Measurements from ENCODE around the gene JAM3. TPM values are rescaled to one million over a fixed set of nuclear protein-coding genes. Genes with fewer than 3 reads are reported as not detected.

JAM3 gene
- total and polyA plus RNA-seq, 2 of the 8 experiments (the other 6 are each of a cell fraction or from before 2014, with no cell fraction given): 19.6 to 42.8 TPM

GRCh38 chr11:134124660-134125451, 56.0 kb downstream of the JAM3 start:
- Histone ChIP-seq H3K14ac (ENCODE audit: insufficient read length) (no peak overlapping the region), H3K23me2 (ENCODE audit: low read depth, low read length) (no peaks in the 10 kb centered on the region; the same call in 1 of the 2 replicates), H2BK120ac (replicated peaks; ENCODE audit: low read depth, low read length) (no peak overlapping the region), H3K4me3 (ENCODE audit: extremely low read depth in 1 of 4, insufficient read depth in 2 of 4, low read depth in 3 of 4, low read length in 4 of 4) (peak overlapping the region; percentile 29 to 54 (median 32); a peak in 7 of 8 replicates), H2BK5ac (ENCODE audit: low read depth, low read length) (no peak overlapping the region), H3K27me3 (replicated peaks in 1 of 4; ENCODE audit: control insufficient read depth in 3 of 4, extremely low read depth in 1 of 4, insufficient read depth in 3 of 4, low read length in 3 of 4) (peaks cover 0 to 10% (median 5%) of the 10 kb centered on the region in 4 experiments; a peak in 3 of 7 replicates), H4K8ac (ENCODE audit: extremely low read depth, insufficient read depth, low read length) (no peak overlapping the region), H4K5ac (ENCODE audit: insufficient read length, low read depth, low read length) (no peak overlapping the region), H3K36me3 (ENCODE audit: control insufficient read depth in 2 of 4, insufficient read depth in 4 of 4, low read length in 3 of 4) (no peaks in the 10 kb centered on the region; a peak in 1 of 8 replicates), H2BK12ac (ENCODE audit: low read depth, low read length) (no peak overlapping the region), H3K23ac (ENCODE audit: insufficient read length) (no peak overlapping the region), H2BK20ac (ENCODE audit: low read length) (no peak overlapping the region), H3K4me2 (ENCODE audit: insufficient read depth in 1 of 2, low read depth in 2 of 2, low read length in 2 of 2) (peak overlapping the region; percentile 68 to 72), H3K9ac (replicated peaks in 1 of 4; ENCODE audit: extremely low read depth in 1 of 4, low read depth in 3 of 4, low read length in 3 of 4) (no peak overlapping the region), H3K18ac (ENCODE audit: extremely low read depth, low read length) (no peak overlapping the region), H4K91ac (replicated peaks; ENCODE audit: insufficient read length, low read length) (no peak overlapping the region), H3K4me1 (replicated peaks in 1 of 4; ENCODE audit: control insufficient read depth in 3 of 4, insufficient read depth in 4 of 4, low read length in 3 of 4) (peaks cover 0 to 16% (median 12%) of the 10 kb centered on the region in 4 experiments; a peak in 5 of 7 replicates), H3K9me3 (ENCODE audit: insufficient read depth in 2 of 2, low read depth in 1 of 2, low read length in 1 of 2) (no peaks in the 10 kb centered on the region; a peak in 1 of 4 replicates), H2BK15ac (ENCODE audit: low read length) (no peak overlapping the region), H2AFZ (ENCODE audit: low read length) (no peak overlapping the region), H3K56ac (replicated peaks; ENCODE audit: insufficient read length, low read depth, low read length) (no peak overlapping the region), H3K27ac (ENCODE audit: low read depth, low read length) (no peak overlapping the region), H3K79me1 (ENCODE audit: low read depth, low read length) (no peaks in the 10 kb centered on the region; the same call in 1 of the 2 replicates), H4K20me1 (replicated peaks in 1 of 2; ENCODE audit: control insufficient read depth in 1 of 2, insufficient read depth in 2 of 2, low read length in 2 of 2) (peaks cover 2 to 7% of the 10 kb centered on the region in 2 experiments), H2AK5ac (ENCODE audit: low read depth, low read length) (no peak overlapping the region), H3K79me2 (ENCODE audit: control insufficient read depth in 1 of 2, insufficient read depth in 2 of 2, low read length in 2 of 2) (no peaks in the 10 kb centered on the region; a peak in 1 of 4 replicates), H3K4ac (replicated peaks; ENCODE audit: insufficient read length, low read depth, low read length) (no peak overlapping the region)
- DNase-seq (ENCODE audit: low read depth in 1 of 2, low spot score in 2 of 2): peak in 1 of 2 experiments; percentile 73
- no peak for FAIRE-seq
- POLR2A ChIA-PET (ENCODE audit: partially characterized antibody): no interaction called here
- CTCF ChIA-PET (ENCODE audit: partially characterized antibody): interaction anchor here (0.9 to 2.0 kb wide), 5 partner anchors 11 to 79 kb away, joined by 3 to 10 read pairs (median 3); no protein-coding TSS in a partner anchor
- 14% methylated on average over 54 of the region's 54 CpGs; no CpG with 5 or more reads in 1 of the 2 experiments for WGBS, 2 experiments (ENCODE audit: extremely low coverage in 1 of 2, insufficient coverage in 1 of 2, insufficient read length in 1 of 2, insufficient replicate concordance in 2 of 2, low coverage in 1 of 2, low lambda C conversion rate in 2 of 2, missing lambda C conversion rate in 1 of 2)
- TF ChIP-seq SIRT6 (IDR thresholded peaks at IDR 0.05; ENCODE audit: low read length) (no peak), KDM5A (IDR thresholded peaks at IDR 0.05; ENCODE audit: low read length) (no peak), BCL11A (IDR thresholded peaks at IDR 0.05; ENCODE audit: low read depth in 2 of 2, low read length in 2 of 2) (no peak), RXRA (IDR thresholded peaks at IDR 0.05; ENCODE audit: insufficient read depth, low read depth, low read length) (no peak), KDM1A (IDR thresholded peaks at IDR 0.05; ENCODE audit: borderline replicate concordance, low read length) (no peak), JUN (IDR thresholded peaks at IDR 0.05; ENCODE audit: low read depth, low read length) (no peak), RBBP5 (IDR thresholded peaks at IDR 0.05; ENCODE audit: borderline replicate concordance, low read depth, low read length) (peak; percentile 85; the same call in 1 of the 2 replicates), TEAD4 (IDR thresholded peaks at IDR 0.05; ENCODE audit: low read depth, low read length) (no peak), BACH1 (IDR thresholded peaks at IDR 0.05; ENCODE audit: low read length) (no peak), EZH2 (IDR thresholded peaks at IDR 0.05; ENCODE audit: low read depth, low read length, severe bottlenecking) (no peak), CBX5 (IDR thresholded peaks at IDR 0.05; ENCODE audit: low read depth, low read length) (no peak)
- TF ChIP-seq, protein P1, sequence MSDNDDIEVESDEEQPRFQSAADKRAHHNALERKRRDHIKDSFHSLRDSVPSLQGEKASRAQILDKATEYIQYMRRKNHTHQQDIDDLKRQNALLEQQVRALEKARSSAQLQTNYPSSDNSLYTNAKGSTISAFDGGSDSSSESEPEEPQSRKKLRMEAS (IDR thresholded peaks at IDR 0.05): peak; percentile 69

Data from H1 (cell line).